HG02970 (cell line): ENCODE data around the gene C3orf62.
"Not testable (repeated sequence)": the region's sequence is repeated elsewhere in the genome, so short reads cannot be mapped to it uniquely, and the experiment has no call there.

Experiments used
- ATAC-seq: cut with Tn5 transposase; IDR thresholded peaks from one replicate; pipeline ENCODE4 v1.9.1; 2021; ENCODE audit warnings: mild to moderate bottlenecking, moderate library complexity, moderate number of reproducible peaks; ENCODE audit not compliant: unreplicated experiment, low FRiP score

The C3orf62 gene

DNA sequence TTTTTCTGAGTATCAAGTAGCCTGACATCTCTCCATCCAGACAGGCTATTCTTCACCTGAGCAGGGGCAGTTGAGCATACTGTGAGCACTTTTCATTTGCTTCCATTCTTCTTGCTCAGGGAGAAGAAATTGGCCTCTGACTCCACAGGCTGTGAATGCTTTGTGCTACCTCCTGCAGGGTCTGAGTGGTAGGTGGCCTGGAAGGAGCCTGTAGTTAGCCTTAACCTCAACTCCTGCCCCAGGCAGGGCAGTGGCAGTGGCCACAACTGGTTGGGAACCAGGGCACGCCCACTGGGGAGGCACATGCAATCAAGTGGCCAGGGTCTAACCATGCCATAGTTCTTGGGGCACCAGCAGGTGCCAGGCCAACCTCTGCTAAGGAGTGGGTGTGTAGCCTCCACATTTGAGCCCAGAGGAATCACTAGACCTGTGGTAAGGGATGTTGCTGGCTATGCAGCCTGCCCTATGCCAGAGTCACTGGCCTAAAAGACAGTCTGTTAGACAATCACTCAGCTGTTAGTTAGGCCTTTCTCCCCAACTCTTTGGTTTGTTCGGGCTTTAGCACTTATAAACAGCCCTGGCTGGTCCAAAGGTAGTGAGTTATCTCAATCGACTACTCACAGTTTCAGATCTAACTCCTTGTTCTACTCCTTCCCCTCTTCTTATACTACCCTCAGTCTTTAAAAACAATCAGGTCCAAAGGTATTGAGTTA is 7.4 kb downstream of the C3orf62 start:
- ATAC-seq: no peak

DNA sequence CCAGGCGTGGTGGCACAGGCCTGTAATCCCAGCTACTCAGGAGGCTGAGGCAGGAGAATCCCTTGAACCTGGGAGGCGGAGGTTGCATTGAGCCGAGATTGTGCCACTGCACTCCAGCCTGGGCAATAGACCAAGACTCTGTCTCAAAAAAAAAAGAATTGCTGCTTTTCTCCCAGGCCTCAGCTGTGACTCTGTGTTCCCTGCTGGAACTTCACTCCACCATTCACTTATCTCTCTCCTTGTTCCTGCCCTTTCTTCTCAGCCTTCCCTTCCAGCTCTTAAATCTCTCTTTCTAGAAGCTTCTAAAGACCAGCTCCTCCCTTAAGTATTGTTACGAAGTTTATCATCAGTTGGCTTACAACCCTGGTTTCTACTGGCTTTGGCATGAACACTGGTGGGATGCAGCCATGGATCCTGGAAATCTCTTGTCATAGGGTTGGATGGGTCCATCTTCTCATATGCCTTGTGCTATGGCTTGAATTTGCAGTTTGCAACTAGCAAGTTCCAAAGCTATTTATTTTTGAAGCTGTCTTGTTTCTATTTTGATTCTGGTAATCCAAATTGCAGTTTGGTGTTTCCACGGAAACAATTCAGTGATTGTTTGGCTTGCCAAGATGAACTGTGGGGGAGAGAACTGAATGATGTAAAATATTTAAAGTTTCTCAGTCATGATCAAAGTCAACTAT is 10.5 kb downstream of the C3orf62 start:
- ATAC-seq: no peak

DNA sequence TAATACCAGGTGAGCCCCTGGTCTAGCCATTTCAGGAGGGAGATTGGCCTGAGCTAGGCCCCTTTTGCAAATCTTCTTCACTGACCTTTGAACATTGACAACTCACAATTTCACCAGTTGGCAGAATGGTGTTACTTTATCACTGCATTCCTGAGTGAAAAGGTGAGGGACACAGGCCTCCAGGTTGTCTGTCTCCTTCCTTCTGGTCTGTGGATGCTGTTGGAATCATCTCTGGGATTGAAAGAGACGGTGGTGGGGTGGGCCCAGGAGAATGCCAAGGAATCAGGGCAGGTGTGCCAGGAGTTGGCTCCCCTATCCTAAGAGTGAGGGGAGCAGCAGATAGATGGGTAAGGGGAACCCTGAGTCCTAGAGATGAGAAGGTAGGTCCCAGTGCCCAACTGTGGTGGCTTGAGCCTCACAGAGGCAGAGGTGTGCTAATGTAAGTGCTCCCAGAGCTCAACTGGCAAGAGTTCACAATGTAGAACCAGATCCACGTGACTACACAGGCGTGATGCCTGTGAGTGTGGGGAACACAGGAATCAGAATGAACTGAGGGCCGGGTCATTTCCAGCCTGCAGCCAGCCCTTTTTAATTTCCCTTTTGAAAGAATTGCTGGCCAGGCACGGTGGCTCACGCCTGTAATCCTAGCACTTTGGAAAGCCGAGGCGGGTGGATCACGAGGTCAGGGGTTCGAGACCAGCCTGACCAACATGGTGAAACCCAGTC is 11.2 kb downstream of the C3orf62 start:
- ATAC-seq: no peak

DNA sequence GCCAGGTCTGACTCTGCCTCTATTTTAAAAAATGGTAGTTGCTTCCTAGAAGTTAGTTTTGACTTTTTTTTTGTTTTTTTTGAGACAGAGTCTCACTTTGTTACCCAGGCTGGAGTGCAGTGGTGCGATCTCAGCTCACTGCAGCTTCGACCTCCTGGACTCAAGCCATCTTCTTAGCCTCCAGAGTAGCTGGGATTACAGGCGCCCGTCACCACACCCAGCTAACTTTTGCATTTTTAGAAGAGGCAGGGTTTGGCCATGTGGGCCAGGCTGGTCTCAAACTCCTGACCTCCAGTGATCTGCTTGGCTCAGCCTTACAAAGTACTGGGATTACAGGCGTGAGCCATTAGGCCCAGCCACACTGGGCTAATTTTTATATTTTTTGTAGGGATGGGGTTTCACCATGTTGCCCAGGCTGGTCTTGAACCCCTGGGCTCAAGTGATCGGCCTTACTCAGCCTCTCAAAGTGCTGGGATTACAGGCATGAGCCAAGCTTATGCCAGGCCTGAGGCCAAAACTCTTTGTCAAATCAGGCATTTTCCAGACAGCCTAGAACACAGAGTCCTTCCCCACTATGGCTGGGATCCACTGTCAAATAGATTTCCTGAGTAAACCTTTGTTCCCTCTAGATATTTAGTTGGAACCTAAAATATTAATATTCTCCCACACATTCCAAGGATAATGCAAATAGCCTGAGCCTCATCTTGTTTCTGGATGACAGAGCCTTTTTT is 13.7 kb downstream of the C3orf62 start:
- ATAC-seq: no peak

DNA sequence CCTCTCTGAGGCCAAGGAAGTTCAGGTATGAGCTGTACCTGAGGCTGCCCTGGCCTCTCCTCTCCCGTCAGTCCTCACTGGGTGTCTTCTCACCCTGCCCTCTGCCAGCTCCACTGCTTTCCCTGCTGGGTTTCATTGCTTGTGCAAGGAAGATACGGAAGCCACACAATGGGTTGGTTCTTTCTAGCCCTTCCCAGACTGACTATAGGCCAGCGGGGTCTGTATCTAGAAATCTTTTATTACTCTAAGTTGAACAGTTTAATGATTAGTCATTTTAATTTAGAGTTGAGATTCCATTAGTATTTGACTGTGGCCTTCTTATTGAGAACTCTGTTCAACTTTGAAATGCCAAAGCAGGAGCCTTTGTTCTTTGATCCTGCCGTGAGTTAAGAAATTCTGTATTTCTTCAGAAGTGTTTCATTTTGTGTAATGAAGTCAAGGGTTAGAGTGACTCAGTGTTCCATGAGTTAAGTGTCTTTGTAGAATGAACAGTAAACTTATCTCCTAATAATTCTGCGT is 16.2 kb downstream of the C3orf62 start:
- no peak for ATAC-seq

DNA sequence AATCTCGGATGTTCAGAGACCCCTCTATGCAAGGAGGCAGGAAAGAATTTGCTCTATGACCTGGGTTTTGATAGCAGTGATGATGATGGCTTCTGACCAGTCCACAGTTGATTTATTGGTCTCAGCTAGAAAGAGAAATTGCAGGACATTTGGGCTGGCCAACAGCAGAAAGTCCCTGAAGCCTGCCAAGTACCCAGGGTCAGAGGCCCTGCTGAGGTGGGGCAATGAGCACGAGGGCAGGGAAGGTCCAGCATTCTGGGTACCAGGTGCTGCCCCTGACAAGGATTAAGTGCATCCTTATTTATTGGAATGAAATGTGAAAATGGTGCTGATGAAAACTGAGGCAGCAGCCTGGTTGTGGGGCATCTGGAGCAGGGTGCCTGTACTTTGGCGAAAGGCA is 19.8 kb downstream of the C3orf62 start:
- no peak for ATAC-seq

GRCh38 chr3:49255718-49256511 is 21.1 kb downstream of the C3orf62 start:
- no peak for ATAC-seq

GRCh38 chr3:49255112-49255511 is 21.9 kb downstream of the C3orf62 start:
- no peak for ATAC-seq

DNA sequence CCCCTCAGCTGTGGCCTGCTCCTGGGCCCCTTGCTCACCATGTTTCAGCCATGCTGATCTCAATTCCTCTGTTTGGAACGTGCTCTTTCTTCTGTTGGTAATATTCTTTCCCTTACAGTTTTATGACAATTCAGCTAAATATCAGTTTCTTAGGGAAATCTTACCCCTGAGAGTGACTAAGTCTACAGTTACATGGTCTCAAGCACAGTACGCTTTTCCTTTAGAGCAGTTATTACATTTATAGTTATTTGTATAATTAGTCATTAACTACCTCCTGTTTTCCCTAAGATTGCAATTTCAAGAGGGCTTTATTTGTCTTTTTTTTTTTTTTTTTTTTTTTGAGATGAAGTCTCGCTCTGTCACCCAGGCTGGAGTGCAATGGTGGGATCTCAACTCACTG is 23.5 kb downstream of the C3orf62 start:
- ATAC-seq: no peak

GRCh38 chr3:49248840-49249227 is 28.2 kb downstream of the C3orf62 start:
- no peak for ATAC-seq

- no peak for ATAC-seq
Observed at GRCh38 chr3:49244581-49245205, 32.3 kb downstream of the C3orf62 start.

GRCh38 chr3:49240091-49240490 is 36.9 kb downstream of the C3orf62 start:
- ATAC-seq: not testable (repeated sequence)

- ATAC-seq: no peak
Observed at GRCh38 chr3:49238274-49239127, 38.5 kb downstream of the C3orf62 start.

DNA sequence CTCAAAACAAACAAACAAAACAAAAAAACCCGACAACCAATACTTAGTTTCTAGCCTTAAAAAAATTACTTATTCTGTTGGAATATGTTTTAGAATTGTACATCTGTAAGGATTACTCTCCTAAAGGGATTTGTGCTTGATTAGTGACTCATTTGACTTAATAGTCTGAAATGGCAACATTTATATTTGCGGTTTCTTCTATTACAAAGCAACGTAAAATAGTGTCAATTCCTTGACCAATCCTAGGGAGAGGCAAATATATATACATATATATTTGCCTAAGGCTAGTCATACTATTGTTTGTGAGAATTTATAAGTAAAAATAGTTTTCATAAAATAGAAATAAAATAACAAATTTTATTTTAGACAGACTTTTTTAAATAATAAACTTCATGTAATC is 39.7 kb downstream of the C3orf62 start:
- ATAC-seq: no peak

- ATAC-seq: no peak
Observed at GRCh38 chr3:49236226-49236625, 40.8 kb downstream of the C3orf62 start.

DNA sequence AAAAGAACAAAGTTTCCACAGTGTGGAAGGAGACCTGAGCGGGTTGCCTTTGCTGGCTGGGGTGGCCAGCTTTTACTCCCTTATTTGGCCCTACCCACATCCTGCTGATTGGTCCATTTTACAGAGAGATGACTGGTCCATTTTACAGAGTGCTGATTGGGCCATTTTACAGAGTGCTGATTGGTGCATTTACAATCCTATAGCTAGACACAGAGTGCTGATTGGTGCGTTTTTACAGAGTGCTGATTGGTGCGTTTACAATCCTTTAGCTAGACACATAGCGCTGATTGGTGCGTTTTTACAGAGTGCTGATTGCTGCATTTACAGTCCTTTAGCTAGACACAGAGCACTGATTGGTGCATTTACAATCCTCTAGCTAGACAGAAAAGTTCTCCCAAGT is 48.2 kb downstream of the C3orf62 start:
- ATAC-seq: not testable (repeated sequence)

DNA sequence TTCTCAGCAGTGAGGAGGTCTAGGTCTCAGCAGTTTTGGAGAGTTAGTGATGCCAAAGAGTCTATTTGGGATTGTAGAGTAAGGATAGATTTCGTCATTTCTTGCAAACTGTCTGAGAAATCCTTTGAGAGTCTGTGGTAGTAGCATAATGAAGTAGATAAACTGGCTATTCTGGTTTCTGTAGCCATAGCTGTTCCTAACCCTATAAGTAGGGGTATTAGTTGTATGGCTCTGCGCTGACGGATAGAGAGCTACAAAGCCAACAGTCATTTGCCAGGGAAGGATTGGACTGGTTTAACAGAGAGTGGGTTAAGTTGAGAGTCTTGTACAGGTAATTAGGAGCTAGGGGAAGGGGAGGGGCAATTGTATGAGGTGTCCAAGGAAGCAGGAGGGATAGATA is 55.0 kb downstream of the C3orf62 start:
- ATAC-seq: no peak

DNA sequence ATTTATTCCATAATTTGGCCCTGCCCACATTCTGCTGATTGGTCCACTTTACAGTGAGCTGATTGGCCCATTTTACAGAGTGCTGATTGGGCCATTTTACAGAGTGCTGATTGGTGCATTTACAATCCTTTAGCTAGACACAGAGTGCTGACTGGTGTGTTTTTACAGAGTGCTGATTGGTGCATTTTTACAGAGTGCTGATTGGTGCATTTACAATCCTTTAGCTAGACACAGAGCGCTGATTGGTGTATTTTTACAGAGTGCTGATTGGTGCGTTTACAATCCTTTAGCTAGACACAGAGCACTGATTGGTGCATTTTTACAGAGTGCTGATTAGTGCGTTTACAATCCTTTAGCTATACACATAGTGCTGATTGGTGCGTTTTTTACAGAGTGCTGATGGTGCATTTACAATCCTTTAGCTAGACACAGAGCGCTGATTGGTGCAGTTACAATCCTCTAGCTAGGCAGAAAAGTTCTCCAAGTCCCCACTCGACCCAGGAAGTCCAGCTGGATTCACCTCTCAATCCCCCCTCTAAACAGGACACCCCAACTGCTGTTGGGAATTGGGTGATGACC is 56.0 kb downstream of the C3orf62 start:
- ATAC-seq: not testable (repeated sequence)
